Measurements from ENCODE around the gene KRTAP12-4. TPM values are rescaled to one million over a fixed set of nuclear protein-coding genes. Genes with fewer than 3 reads are reported as not detected.

KRTAP12-4 gene
- total RNA-seq, 1 donor from 2014 or later: not detected

- H3K36me3 Mint-ChIP-seq (ENCODE audit: low read depth): peaks cover 10% of the 10 kb centered on the region
- no peak within 1 kb of the TSS for H3K4me3 Mint-ChIP-seq
- no peaks in the 10 kb centered on the region for H3K4me1 Mint-ChIP-seq
- no peak for DNase-seq (ENCODE audit: low read depth, low spot score)
- TF ChIP-seq CTCF (conservative IDR thresholded peaks at IDR 0.05): no peak
- H3K27ac Mint-ChIP-seq (ENCODE audit: unreplicated experiment): no peak within 1 kb of the TSS
- H3K9me3 Mint-ChIP-seq: peaks cover 37% of the 10 kb centered on the region
- H3K27me3 Mint-ChIP-seq (ENCODE audit: low read depth): peaks cover 4% of the 10 kb centered on the region
Observed at GRCh38 chr21:44626673-44627143, 27.8 kb downstream of the KRTAP12-4 start, which contains the start of gene KRTAP10-9. Gene KRTAP10-9, plus strand, starts transcription at chr21:44627093. Its CDS starts 79 bp downstream, at chr21:44627172.

- H3K36me3 Mint-ChIP-seq (ENCODE audit: low read depth): peaks cover 8% of the 10 kb centered on the region
- H3K27ac Mint-ChIP-seq (ENCODE audit: unreplicated experiment): no peak overlapping the region
- no peak for DNase-seq (ENCODE audit: low read depth, low spot score)
Observed at GRCh38 chr21:44626262-44626661, 28.2 kb downstream of the KRTAP12-4 start.

GRCh38 chr21:44625756-44626155 lies 28.7 kb downstream of the KRTAP12-4 start:
- H3K27ac Mint-ChIP-seq (ENCODE audit: unreplicated experiment): no peak overlapping the region

More at GRCh38 chr21:44626262-44626661, 28.2 kb downstream of the KRTAP12-4 start:
- Mint-ChIP-seq H3K27me3 (ENCODE audit: low read depth) (peaks cover 4% of the 10 kb centered on the region), H3K4me3 (no peak overlapping the region), H3K4me1 (no peaks in the 10 kb centered on the region), H3K9me3 (peaks cover 36% of the 10 kb centered on the region)
- TF ChIP-seq CTCF (conservative IDR thresholded peaks at IDR 0.05): no peak

DNA sequence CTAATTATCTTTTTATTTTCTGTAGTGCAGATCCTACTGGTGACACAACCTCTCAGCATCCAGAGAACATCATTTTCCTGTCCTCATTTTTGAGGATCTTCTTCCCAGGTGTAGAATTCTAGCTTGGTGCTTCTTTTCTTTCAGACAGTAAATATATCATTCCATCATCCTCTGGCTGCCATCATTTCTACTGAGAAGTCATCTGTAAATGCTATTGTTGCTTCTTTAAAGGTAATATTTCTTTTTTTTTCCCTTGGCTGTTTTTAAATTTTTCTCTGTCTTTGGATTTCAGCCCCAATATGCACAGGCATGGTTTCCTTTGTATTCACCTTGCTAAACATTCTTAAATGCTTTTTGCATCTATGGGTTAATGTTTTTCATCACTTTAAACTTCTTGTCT lies 30.9 kb downstream of the KRTAP12-4 start:
- no peak for DNase-seq (ENCODE audit: low read depth, low spot score)
- Mint-ChIP-seq H3K9me3 (peaks cover 32% of the 10 kb centered on the region), H3K36me3 (ENCODE audit: low read depth) (peaks cover 12% of the 10 kb centered on the region), H3K27ac (ENCODE audit: unreplicated experiment) (no peak overlapping the region), H3K4me1 (no peaks in the 10 kb centered on the region), H3K27me3 (ENCODE audit: low read depth) (peaks cover 8% of the 10 kb centered on the region), H3K4me3 (no peak overlapping the region)
- TF ChIP-seq CTCF (conservative IDR thresholded peaks at IDR 0.05): no peak

More at GRCh38 chr21:44625756-44626155, 28.7 kb downstream of the KRTAP12-4 start:
- Mint-ChIP-seq H3K27me3 (ENCODE audit: low read depth) (peaks cover 5% of the 10 kb centered on the region), H3K9me3 (peaks cover 32% of the 10 kb centered on the region), H3K4me1 (no peaks in the 10 kb centered on the region), H3K4me3 (no peak overlapping the region), H3K36me3 (ENCODE audit: low read depth) (peaks cover 5% of the 10 kb centered on the region)
- no peak for TF ChIP-seq CTCF (conservative IDR thresholded peaks at IDR 0.05)
- DNase-seq (ENCODE audit: low read depth, low spot score): no peak

- Mint-ChIP-seq H3K9me3 (peaks cover 30% of the 10 kb centered on the region), H3K27ac (ENCODE audit: unreplicated experiment) (no peak overlapping the region), H3K4me1 (no peaks in the 10 kb centered on the region), H3K36me3 (ENCODE audit: low read depth) (peaks cover 12% of the 10 kb centered on the region), H3K27me3 (ENCODE audit: low read depth) (peaks cover 8% of the 10 kb centered on the region), H3K4me3 (no peak overlapping the region)
- no peak for DNase-seq (ENCODE audit: low read depth, low spot score)
- no peak for TF ChIP-seq CTCF (conservative IDR thresholded peaks at IDR 0.05)
Observed at GRCh38 chr21:44619886-44620285, 34.6 kb downstream of the KRTAP12-4 start.

Measured in neural crest cell (in vitro differentiated cells).